Colon (tissue), 2 donors: ENCODE results near the gene SLC30A2.

Experiments
- FAIRE-seq: peaks from 2 replicates; lab custom pipeline; 2012; peaks lifted over from hg19 to GRCh38; lab: Jason Lieb, UNC
- donor health status: control.
- donor health status: control.

SLC30A2 gene

DNA sequence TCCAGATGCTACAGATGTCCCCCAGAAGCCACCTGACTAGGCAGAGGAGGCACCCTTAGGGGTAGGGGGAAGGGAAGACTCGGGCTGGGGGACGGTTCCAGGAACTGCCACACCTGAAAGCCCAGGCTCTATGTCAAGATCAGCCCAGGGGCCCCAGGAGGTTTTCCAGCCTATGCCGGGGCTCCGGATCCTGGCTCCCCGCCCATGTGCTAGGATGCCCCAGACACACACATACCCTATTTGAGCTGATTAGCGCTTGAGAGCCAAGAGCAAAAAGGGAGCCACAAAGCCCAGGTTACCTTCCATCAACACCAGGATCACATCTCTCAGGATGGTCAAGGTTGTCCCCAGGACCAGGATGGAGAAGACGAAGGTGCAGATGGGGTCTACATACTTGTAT is 4.5 kb downstream of the SLC30A2 start:
- no peak for FAIRE-seq

- no peak for FAIRE-seq
These were observed 7.0 kb downstream of the SLC30A2 start for GRCh38 chr1:26038904-26039303.

DNA sequence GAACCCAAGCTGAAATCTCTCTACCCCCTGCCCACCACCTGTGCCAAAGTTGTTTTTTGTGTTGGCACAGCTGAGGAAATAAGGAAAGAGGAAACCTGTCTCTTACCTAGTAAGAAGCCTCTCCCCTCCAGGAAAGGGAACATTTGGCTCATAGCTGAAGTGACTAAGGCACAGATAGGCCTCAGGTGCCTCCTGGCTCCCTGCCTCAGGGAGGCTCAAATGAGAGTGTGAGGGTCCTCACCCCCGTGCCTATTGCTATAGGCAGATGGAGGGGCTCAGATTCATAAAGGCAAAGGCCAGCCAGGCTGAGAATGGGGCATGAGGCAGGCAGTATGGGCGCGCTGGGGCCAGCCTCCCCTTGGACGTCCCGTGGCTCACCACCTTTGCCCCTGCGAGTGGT is 7.4 kb downstream of the SLC30A2 start:
- FAIRE-seq, result no peak

DNA sequence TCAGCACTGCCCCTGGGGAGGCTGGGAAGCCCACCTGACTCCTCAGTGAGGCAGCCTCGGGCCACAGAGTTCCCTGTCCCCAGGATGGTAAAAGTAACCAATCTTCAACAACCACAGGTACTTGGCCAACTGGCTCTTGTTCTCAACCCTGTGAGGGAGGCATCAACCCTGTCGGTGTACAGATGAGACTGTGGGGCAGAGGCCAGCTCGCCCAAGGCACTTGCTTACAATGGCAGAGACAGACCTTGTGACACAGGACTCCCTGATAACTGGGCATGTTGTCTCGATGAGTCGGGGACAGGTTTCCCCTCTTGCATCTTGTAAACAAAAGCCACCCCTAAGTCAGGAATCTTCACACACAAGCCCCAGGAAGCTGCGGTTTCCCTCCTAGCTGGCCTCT is 8.0 kb downstream of the SLC30A2 start:
- no peak for FAIRE-seq

- FAIRE-seq, result no peak
These were observed 9.1 kb downstream of the SLC30A2 start for GRCh38 chr1:26036756-26037281.

DNA sequence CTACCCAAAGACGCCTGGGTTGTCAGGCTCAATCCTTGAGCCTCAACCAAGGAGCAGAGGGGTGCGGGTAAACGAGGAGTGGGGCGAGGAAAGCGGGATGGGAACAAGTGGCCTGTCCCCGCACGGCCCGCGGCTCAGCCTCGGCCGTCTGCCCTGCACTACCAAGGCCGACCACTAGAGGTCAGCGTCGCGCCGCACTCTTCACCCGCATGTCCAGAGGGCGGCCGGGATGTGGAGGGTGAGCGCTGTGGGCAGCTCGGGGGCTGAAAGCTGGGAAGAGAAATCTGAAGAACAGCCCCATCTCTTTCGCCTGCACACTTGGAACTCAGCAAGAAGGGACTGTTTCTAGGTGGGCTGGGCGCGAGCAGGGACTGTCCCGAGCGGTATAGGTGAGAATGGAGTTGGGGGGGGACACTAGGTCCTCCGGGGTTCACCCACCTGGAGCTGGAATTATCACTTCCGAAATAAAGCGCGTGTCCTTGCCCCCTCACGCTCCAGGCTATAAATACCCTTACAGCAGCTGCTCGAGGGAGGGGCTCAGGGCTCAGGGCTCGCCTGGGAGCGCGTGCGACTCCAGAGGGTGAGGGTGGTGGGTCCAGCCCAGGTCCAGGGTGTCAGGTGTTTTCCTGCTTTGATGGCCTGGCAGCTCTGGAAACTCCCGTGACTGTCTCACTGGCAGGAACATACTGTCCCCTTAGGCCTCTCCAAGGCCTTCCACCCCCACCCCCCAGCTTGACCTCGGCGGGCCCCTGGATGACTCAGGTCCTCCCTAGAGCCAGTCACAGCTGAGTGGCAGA is 9.8 kb downstream of the SLC30A2 start:
- no peak for FAIRE-seq

DNA sequence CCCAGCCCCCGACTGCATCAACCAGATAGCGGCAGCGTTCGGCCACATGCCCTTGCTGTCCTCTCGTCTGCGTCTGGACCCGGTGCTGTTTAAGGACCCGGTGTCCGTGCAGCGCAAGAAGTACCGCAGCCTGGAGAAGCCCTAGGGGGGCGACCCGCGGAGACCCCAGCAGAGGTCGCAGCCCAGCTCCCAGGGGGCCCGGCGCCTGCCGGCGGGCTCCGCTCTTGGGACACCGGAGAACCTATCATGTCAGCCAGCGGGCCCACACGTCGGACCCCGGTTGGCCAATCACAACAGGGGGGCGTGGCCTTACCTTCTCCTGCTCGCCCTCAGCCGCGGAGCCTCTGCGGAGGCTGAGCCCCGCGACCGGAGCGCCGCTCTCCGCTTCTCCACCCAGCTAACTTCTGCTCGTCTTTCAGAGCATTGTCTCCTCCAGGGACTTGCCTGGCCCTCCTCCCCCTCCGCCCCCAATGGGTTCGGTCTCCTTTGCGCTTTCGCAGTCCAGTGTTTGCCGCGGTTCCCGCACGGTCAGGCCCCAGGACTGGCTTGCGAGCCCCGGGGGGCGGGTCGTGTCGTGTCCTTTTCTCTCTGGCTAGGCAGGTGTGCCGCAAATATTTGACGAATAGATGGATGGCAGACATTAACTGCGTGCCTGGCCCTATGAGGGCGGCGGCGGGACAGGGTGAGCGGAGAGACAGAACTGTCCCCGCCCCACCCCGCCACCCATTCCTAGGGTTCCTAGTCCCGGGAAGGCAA is 10.5 kb downstream of the SLC30A2 start:
- no peak for FAIRE-seq

GRCh38 chr1:26034504-26035202 is 11.3 kb downstream of the SLC30A2 start:
- FAIRE-seq, result no peak

GRCh38 chr1:26032656-26033357 is 13.1 kb downstream of the SLC30A2 start:
- FAIRE-seq, result no peak

GRCh38 chr1:26031611-26032220 is 14.2 kb downstream of the SLC30A2 start:
- FAIRE-seq, result no peak

- no peak for FAIRE-seq
These were observed 14.7 kb downstream of the SLC30A2 start for GRCh38 chr1:26031196-26031595.

DNA sequence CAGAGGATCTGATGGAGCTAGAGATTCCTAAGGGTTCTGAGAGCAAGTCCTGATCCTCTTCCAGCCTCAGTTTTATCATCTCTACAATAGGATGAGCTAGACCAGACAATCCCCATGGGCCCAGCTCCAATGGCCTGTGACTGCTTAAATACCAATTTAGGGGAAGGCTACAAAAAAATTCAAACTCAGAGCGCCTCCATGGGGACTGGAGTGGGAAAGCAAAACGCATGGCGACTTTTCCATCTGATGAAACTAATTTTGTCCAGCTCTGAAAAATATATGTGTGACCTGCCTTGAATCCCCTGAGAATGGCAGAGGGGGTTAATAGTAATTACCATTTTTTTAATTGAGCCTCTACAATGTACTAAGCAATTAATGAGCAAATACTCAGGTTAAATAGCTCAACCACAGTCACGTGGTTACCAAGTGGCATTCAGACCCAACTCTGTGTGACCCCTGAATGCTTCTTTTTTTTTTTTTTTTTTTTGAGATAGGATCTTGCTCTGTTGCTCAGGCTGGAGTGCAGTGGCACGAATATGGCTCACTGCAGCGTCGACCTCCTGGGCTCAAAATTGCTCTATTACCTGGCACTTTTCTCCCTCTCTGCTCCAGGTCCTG is 15.9 kb downstream of the SLC30A2 start:
- no peak for FAIRE-seq

DNA sequence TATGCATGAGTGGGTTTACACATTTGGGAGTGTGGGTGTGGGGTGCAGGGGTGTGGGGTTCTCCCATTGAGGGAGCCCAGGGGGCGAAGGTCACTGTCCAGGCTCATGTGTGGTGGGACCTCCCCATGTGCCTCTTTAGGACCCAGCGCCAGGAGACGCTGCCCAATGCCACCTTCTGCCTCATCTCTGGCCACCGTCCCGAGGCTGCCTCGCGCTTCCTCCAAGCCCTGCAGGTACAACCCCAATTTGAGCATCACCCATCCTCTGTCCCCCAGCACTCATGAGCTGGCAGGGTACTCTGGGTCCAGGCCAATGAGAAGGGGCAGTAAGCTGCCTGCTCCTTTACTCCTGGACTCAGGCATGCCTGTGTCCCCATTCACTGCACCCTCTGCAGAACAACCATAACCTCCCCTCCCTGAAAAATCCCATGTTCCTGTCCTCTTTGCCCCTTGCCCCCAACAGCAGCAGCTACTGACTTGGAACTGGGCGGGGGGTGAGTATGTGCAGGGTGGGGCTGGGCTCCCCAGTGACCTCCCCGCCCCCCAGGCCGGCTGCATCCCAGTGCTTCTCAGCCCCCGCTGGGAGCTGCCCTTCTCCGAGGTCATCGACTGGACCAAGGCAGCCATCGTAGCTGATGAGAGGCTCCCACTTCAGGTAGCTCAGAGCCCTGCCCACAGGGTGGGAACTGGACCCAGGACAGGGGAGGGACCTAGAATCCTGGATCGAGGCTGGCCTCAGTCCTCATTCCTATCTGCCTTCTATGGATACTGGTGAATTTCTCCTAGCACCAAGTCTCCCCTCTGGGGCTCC is 16.7 kb downstream of the SLC30A2 start:
- no peak for FAIRE-seq

DNA sequence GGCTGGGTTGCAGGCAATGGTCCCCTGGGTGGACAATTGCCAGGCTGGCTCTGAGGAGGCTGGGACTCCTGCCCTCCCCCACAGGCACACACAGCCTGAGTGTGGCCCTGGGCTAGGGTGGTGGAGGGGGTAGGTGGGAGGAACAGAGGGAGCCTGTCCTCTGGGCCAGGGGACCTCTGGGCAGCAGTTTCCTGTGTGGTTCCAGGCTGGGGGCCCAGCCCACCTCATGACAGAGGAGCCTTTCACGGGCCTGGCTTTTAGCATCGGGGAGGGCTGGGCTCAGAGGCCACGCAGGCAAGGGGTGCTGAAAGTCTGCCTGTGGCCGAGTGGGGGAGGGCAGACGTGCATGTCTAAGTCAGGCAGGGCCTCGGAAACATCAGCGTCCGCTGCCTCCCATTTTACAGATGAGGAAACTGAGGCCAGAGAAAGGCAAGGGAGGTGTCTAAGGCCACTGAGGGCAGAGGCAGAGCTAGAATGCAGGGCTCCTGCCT is 17.4 kb downstream of the SLC30A2 start:
- FAIRE-seq, result no peak

DNA sequence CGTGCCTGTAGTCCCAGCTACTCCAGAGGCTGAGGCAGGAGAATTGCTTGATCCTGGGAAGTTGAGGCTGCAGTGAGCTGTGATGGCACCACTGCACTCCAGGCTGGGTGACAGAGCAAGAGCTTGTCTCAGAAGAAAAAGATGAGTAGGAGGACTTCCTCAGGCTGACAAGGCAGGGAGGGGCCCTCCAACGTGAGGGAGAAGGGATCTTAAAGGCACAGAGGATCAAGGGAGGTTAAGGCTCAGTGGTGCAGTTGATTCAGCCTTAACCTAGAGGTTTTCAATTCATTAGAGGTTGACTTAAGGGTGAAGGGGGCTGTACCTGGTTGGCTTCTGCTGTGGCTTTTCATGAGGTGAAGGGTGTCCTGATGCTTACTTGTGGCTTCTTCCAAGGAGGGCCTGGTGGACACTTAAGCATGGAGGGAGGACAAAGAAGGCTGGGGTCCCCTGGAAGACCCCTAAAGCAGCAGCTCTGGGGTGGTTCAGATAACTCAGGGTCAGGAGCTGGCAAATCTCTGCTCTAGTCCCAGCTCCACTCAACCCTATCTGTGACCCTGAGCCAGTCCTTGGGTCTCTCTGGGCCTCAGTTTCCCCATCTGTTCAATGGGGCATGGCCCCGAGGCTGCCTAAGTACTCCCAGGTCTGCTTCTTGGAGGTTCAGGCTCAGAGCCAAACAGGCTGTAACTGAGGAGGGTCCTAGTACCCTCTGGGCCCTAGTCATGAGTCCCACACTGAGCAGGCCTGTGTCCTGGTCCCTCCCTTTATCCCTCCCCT is 18.0 kb downstream of the SLC30A2 start:
- FAIRE-seq, result no peak

- no peak for FAIRE-seq
These were observed 20.4 kb downstream of the SLC30A2 start for GRCh38 chr1:26025517-26025916.

- no peak for FAIRE-seq
These were observed 20.9 kb downstream of the SLC30A2 start for GRCh38 chr1:26025060-26025459.

- no peak for FAIRE-seq
These were observed 22.1 kb downstream of the SLC30A2 start for GRCh38 chr1:26023826-26024225.

GRCh38 chr1:26023009-26023408 is 22.9 kb downstream of the SLC30A2 start:
- no peak for FAIRE-seq
